Ovary (tissue), 9 donors: ENCODE data around the gene NECTIN2. TPM values are rescaled to one million over a fixed set of nuclear protein-coding genes. Genes with fewer than 3 reads are reported as not detected.

ENCODE experiments used
- DNase-seq, 5 donors: peaks; one replicate each; pipeline ENCODE4 v3.0.0-alpha.2; 2019 to 2020
- H3K27ac ChIP-seq, 2 donors: fragments of 200-600 bp; one replicate each; pipeline versions ENCODE4 v1.5.1 to v1.8.0; 2019 to 2022
- H3K27me3 ChIP-seq: fragments of 200-600 bp; one replicate; pipeline ENCODE4 v1.8.0; 2022
- H3K36me3 ChIP-seq: fragments of 200-600 bp; sonication (generic); one replicate; pipeline ENCODE4 v1.5.1; 2019
- H3K4me1 ChIP-seq: one replicate; pipeline ENCODE4 v1.8.1; 2013; ENCODE audit warnings: mild to moderate bottlenecking, moderate library complexity; ENCODE audit not compliant: insufficient read depth
- H3K4me3 ChIP-seq: fragments of 200-600 bp; sonication (generic); one replicate; pipeline ENCODE4 v1.5.1; 2017
- H3K9me3 ChIP-seq, 2 donors: fragments of 200-600 bp in 1 of 2; sonication (generic) in 1 of 2; one replicate each; pipeline versions ENCODE4 v1.5.1 to v1.8.1; 2013 to 2019; ENCODE audit warnings: mild to moderate bottlenecking in 1 of 2, moderate library complexity in 1 of 2
- EP300 ChIP-seq: sonication (generic); formaldehyde crosslinking; IDR thresholded peaks from one replicate; pipeline ENCODE4 v1.6.1; 2017; ENCODE audit warnings: antibody characterized with exemption
- POLR2A ChIP-seq: fragments of 450-650 bp; IDR thresholded peaks from one replicate; pipeline ENCODE4 v1.6.1; 2017; ENCODE audit warnings: antibody characterized with exemption, mild to moderate bottlenecking, moderate library complexity
- WGBS, 3 donors: extraction: QIAGEN DNeasy Blood & Tissue Kit in 1 of 3; methylation state at CpG; one replicate each; pipeline versions ENCODE4 v1.1.5 to v1.1.7; 2013 to 2017; 5-methylcytosine and 5-hydroxymethylcytosine counted together
- intact Hi-C, 4 donors: fragments of 100-400 bp; cut with DNase I; formaldehyde crosslinking; loops; one replicate each; pipeline versions ENCODE4 v1.11.0 to v1.15.1; 2022 to 2023
- polyA plus RNA-seq, 2 donors: library from polyadenylated mRNA; stranded (reverse); fragments of 200-250 nt in 1 of 2; fragments of 350-450 nt in 1 of 2; fragmentation: Illumina TruSeq in 1 of 2; extraction: RNeasy Lipid Tissue Mini Kit (QIAGEN cat#74804) in 1 of 2; gene quantifications; one replicate each; pipeline ENCODE4 v1.2.3, GENCODE V29; 2013 to 2014
- total RNA-seq, 7 donors: library from RNA; depleted of rRNA in 2 of 7; stranded (reverse); fragments of >200 nt in 2 of 7; fragmentation: NEBNext Ultra II Directional in 3 of 7; extraction: Animal tissue kit (Norgen Biotek cat#: 25700) in 3 of 7; gene quantifications; one replicate each; pipeline versions ENCODE4 v1.1.0 to v1.2.4, GENCODE V29; 2016 to 2023
- TF ChIP-seq, protein P1 (sequence below), 3 donors: fragments of 450-650 bp in 2 of 3; fragments of 200-600 bp in 1 of 3; IDR thresholded peaks; one replicate each; pipeline versions ENCODE4 v1.5.1 to v1.8.0; 2016 to 2022; ENCODE audit warnings: antibody characterized with exemption in 3 of 3, mild to moderate bottlenecking in 1 of 3
- donor health status: DM: no; HTN: no; CAD: no; lungs with moderate emphysema.
- donor health status: DM: no; HTN: no; CAD: no.
- donor health status: Bipolar disorder and iron deficiency.
- donor health status: DM: yes; HTN: yes; CAD: no.
- donor health status: DM: no; HTN: no; CAD: no.
- donor health status: DM: yes; HTN: yes; CAD: no.

Gene NECTIN2
- total and polyA plus RNA-seq, 9 donors, result 37.8 to 185 (median 71.8) TPM

DNA sequence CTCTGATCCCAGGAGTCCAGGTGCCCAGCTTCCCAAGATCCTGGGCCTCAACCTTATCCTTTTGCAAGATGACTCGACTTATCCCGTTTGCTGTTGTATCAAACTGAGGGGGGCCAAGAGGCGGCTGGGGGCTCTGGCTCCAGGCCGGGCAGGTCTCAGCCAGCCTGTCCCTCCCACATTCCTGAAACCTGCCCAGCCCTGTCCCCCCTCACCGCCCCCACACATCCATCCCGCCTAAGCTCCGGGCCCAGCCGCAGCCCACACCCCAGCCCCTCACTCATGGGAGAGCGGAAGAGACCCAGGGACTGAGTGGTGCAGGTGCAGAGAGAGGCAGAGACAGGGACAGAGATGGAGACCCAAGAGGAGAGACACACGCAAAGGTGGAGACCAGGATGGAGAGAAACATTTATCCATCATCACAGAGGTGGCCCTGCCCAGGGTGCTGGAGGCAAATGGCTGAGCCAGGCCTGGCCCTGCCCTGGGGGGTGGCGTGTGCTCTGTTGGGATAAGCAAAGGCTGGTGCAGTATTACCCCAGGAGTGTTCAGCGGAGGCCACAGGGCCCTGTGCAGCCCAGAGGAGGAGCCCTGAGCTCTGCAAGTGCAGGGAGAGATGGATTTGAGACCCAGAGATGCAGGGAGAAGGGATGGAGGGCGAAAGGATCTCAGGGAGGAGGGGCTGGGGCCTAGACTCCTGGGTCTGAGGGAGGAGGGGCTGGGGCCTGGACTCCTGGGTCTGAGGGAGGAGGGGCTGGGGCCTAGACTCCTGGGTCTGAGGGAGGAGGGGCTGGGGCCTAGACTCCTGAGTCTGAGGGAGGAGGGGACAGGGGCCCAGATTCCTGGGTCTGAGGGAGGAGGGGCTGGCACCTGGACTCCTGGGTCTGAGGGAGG is 35.6 kb upstream of the NECTIN2 start:
- Histone ChIP-seq H3K4me3 (no peak overlapping the region), H3K9me3 (no peaks in the 10 kb centered on the region), H3K27ac (no peak overlapping the region), H3K27me3 (no peaks in the 10 kb centered on the region), H3K36me3 (no peaks in the 10 kb centered on the region), H3K4me1 (peaks cover 13% of the 10 kb centered on the region)
- intact Hi-C loops, result no loop called here
- TF ChIP-seq, protein P1, sequence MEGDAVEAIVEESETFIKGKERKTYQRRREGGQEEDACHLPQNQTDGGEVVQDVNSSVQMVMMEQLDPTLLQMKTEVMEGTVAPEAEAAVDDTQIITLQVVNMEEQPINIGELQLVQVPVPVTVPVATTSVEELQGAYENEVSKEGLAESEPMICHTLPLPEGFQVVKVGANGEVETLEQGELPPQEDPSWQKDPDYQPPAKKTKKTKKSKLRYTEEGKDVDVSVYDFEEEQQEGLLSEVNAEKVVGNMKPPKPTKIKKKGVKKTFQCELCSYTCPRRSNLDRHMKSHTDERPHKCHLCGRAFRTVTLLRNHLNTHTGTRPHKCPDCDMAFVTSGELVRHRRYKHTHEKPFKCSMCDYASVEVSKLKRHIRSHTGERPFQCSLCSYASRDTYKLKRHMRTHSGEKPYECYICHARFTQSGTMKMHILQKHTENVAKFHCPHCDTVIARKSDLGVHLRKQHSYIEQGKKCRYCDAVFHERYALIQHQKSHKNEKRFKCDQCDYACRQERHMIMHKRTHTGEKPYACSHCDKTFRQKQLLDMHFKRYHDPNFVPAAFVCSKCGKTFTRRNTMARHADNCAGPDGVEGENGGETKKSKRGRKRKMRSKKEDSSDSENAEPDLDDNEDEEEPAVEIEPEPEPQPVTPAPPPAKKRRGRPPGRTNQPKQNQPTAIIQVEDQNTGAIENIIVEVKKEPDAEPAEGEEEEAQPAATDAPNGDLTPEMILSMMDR (IDR thresholded peaks at IDR 0.05), result no peak
- TF ChIP-seq EP300 (no peak), POLR2A (no peak)
- WGBS, 3 donors, result 65 to 78% (median 72%) methylated on average over 13 of the region's 13 CpGs
- no peak for DNase-seq

DNA sequence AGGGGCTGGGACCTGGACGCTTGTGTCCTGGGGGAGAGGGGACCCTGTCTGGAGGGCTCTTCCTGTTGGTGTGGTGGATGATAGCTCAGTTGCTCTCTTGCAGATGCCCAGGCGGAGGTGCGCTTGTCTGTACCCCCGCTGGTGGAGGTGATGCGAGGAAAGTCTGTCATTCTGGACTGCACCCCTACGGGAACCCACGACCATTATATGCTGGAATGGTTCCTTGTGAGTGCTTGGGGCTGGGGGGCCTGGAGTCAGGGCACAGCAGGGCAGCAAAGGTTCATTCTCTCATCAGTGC is 35.0 kb upstream of the NECTIN2 start:
- no peak for DNase-seq
- Histone ChIP-seq H3K4me3 (no peak overlapping the region), H3K27me3 (no peaks in the 10 kb centered on the region), H3K4me1 (peaks cover 13% of the 10 kb centered on the region), H3K9me3 (no peaks in the 10 kb centered on the region), H3K36me3 (no peaks in the 10 kb centered on the region), H3K27ac (no peak overlapping the region)
- 86 to 92% (median 90%) methylated on average over 7 of the region's 7 CpGs for WGBS, 3 donors
- intact Hi-C loops, result no loop called here
- TF ChIP-seq, protein P1 (IDR thresholded peaks at IDR 0.05), result no peak
- TF ChIP-seq EP300 (no peak), POLR2A (no peak)

DNA sequence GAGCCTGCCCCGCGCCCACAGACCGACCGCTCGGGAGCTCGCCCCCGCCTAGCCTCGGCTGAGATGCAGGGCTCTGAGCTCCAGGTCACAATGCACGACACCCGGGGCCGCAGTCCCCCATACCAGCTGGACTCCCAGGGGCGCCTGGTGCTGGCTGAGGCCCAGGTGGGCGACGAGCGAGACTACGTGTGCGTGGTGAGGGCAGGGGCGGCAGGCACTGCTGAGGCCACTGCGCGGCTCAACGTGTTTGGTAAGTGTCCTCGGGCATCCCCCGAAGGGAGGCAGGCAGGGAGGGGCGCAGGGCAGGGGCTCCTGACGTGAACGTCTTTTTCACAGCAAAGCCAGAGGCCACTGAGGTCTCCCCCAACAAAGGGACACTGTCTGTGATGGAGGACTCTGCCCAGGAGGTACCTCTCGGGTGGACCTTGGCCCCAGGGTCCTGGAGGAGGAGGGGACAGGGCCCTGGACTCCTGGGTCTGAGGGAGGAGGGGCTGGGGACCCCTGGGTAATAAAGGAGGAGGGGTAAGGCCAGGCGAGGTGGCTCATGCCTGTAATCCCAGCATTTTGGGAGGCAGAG is 33.9 kb upstream of the NECTIN2 start:
- DNase-seq, result no peak
- intact Hi-C loops, result no loop called here
- Histone ChIP-seq H3K27ac (no peak overlapping the region), H3K9me3 (no peaks in the 10 kb centered on the region), H3K27me3 (no peaks in the 10 kb centered on the region), H3K4me1 (peaks cover 13% of the 10 kb centered on the region), H3K36me3 (no peaks in the 10 kb centered on the region), H3K4me3 (no peak overlapping the region)
- 85 to 90% (median 88%) methylated on average over 28 of the region's 28 CpGs for WGBS, 3 donors
- TF ChIP-seq EP300 (no peak), POLR2A (no peak)
- TF ChIP-seq, protein P1 (IDR thresholded peaks at IDR 0.05), result no peak

DNA sequence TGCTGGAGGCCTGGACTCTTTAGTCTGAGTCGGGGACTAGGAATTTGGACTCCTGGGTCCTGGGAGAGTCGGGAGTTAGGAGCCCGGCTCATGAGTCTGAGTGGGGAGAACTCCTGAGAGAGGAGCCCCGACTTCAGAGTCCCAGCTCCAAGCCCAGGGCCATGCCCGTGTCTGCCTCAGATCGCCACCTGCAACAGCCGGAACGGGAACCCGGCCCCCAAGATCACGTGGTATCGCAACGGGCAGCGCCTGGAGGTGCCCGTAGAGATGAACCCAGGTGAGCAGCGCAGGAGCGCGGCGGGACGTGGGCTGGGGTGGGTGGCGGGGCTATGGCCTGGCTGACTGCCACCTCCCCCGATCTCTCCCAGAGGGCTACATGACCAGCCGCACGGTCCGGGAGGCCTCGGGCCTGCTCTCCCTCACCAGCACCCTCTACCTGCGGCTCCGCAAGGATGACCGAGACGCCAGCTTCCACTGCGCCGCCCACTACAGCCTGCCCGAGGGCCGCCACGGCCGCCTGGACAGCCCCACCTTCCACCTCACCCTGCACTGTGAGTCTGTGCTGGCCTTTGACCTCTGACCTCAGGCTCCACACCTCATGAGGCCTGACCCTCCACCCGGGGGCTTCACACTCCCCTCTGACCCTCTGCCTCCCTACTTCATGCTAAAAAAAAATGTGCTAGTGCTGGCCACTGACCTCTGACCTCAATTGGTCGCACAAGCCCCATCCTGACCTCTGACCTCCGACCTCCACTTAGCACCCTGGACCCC is 32.8 kb upstream of the NECTIN2 start:
- no peak overlapping the region for H3K27ac ChIP-seq
- intact Hi-C loops, result no loop called here
- no peaks in the 10 kb centered on the region for H3K9me3 ChIP-seq
- WGBS, 3 donors, result 83 to 85% (median 83%) methylated on average over 38 of the region's 38 CpGs
- H3K4me1 ChIP-seq, result peaks cover 8% of the 10 kb centered on the region
- H3K27me3 ChIP-seq, result no peaks in the 10 kb centered on the region
- TF ChIP-seq, protein P1 (IDR thresholded peaks at IDR 0.05), result no peak
- TF ChIP-seq EP300 (no peak), POLR2A (no peak)
- no peak for DNase-seq
- H3K36me3 ChIP-seq, result no peaks in the 10 kb centered on the region
- no peak overlapping the region for H3K4me3 ChIP-seq
